ENCODE measurements around the gene CCNL2. TPM values are rescaled to one million over a fixed set of nuclear protein-coding genes. Genes with fewer than 3 reads are reported as not detected.

The CCNL2 gene
- total and polyA plus RNA-seq, 2 of the 13 experiments (the other 11 are each of a cell fraction or from before 2014, with no cell fraction given), result 105 to 340 TPM

DNA sequence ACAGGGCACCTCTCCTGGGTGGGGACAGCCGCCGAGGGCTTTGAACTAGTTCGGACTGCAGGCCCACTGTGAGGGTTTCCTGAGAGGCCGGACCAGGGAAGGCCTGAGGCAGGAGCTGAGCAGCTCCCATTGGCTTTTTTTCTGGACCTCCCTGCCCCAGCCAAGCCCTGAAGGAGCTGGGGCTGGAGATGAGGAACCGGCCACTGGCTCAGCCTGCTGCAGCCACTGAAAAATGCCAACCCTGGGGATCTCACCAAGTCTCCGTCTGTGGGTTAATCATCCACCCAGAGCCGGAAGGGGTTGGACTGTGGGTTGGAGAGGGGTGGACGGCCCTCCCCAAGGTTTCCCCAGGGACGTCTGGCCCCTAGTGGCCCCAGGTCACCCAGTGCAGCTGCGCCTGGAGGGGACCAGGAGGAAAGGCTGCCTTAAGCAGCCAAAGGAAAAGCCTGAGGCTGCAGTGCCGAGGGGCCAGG, 38.8 kb upstream of the CCNL2 start (continued):
- TF ChIP-seq, protein P1, sequence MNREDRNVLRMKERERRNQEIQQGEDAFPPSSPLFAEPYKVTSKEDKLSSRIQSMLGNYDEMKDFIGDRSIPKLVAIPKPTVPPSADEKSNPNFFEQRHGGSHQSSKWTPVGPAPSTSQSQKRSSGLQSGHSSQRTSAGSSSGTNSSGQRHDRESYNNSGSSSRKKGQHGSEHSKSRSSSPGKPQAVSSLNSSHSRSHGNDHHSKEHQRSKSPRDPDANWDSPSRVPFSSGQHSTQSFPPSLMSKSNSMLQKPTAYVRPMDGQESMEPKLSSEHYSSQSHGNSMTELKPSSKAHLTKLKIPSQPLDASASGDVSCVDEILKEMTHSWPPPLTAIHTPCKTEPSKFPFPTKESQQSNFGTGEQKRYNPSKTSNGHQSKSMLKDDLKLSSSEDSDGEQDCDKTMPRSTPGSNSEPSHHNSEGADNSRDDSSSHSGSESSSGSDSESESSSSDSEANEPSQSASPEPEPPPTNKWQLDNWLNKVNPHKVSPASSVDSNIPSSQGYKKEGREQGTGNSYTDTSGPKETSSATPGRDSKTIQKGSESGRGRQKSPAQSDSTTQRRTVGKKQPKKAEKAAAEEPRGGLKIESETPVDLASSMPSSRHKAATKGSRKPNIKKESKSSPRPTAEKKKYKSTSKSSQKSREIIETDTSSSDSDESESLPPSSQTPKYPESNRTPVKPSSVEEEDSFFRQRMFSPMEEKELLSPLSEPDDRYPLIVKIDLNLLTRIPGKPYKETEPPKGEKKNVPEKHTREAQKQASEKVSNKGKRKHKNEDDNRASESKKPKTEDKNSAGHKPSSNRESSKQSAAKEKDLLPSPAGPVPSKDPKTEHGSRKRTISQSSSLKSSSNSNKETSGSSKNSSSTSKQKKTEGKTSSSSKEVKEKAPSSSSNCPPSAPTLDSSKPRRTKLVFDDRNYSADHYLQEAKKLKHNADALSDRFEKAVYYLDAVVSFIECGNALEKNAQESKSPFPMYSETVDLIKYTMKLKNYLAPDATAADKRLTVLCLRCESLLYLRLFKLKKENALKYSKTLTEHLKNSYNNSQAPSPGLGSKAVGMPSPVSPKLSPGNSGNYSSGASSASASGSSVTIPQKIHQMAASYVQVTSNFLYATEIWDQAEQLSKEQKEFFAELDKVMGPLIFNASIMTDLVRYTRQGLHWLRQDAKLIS (CRISPR knock-in tag; IDR thresholded peaks at IDR 0.05), result no peak
- TF ChIP-seq ZC3H13 (CRISPR knock-in tag; IDR thresholded peaks at IDR 0.05) (no peak), ZNF263 (CRISPR knock-in tag; IDR thresholded peaks at IDR 0.05) (no peak), ZNF883 (CRISPR knock-in tag; IDR thresholded peaks at IDR 0.05; ENCODE audit: not compliant biosample characterization) (peak; percentile 10), TRIM24 (CRISPR knock-in tag; IDR thresholded peaks at IDR 0.05) (no peak), RFX5 (IDR thresholded peaks at IDR 0.05; ENCODE audit: low read depth, low read length) (no peak), ZNF777 (CRISPR knock-in tag; IDR thresholded peaks at IDR 0.05) (no peak), ETV5 (CRISPR knock-in tag; IDR thresholded peaks at IDR 0.05; ENCODE audit: borderline replicate concordance) (peak; percentile 85), KLF9 (CRISPR knock-in tag; IDR thresholded peaks at IDR 0.05; ENCODE audit: low read depth) (no peak), DPF2 (CRISPR knock-in tag; IDR thresholded peaks at IDR 0.05; ENCODE audit: borderline replicate concordance, low read depth) (no peak), ZBTB38 (CRISPR knock-in tag; IDR thresholded peaks at IDR 0.05) (no peak), ZNF329 (CRISPR knock-in tag; IDR thresholded peaks at IDR 0.05; ENCODE audit: low read depth) (no peak), KDM5A (IDR thresholded peaks at IDR 0.05; ENCODE audit: borderline replicate concordance, low read length) (no peak), ERF (CRISPR knock-in tag; IDR thresholded peaks at IDR 0.05) (0 out of 2 replicates have a peak, but pooled peaks have one; percentile 50), ZFP41 (CRISPR knock-in tag; IDR thresholded peaks at IDR 0.05; ENCODE audit: borderline replicate concordance) (no peak), TEAD3 (CRISPR knock-in tag; optimal IDR thresholded peaks at IDR 0.05; ENCODE audit: borderline replicate concordance) (no peak), ZNF773 (CRISPR knock-in tag; IDR thresholded peaks at IDR 0.05; ENCODE audit: borderline replicate concordance) (no peak), DR1 (CRISPR knock-in tag; IDR thresholded peaks at IDR 0.05) (peak; percentile 62), ZNF564 (CRISPR knock-in tag; IDR thresholded peaks at IDR 0.05) (no peak), HNRNPL (IDR thresholded peaks at IDR 0.05; ENCODE audit: low read depth, low read length) (peak; percentile 83), KLF6 (CRISPR knock-in tag; IDR thresholded peaks at IDR 0.05) (0 out of 2 replicates have a peak, but pooled peaks have one; percentile 28), MIXL1 (CRISPR knock-in tag; IDR thresholded peaks at IDR 0.05) (peak; percentile 65; the same call in 1 of the 2 replicates), ZNF337 (CRISPR knock-in tag; IDR thresholded peaks at IDR 0.05; ENCODE audit: borderline replicate concordance, low read depth) (no peak), RARG (CRISPR knock-in tag; IDR thresholded peaks at IDR 0.05; ENCODE audit: low read depth) (no peak), TOPORS (CRISPR knock-in tag; IDR thresholded peaks at IDR 0.05) (no peak), ZNF251 (CRISPR knock-in tag; IDR thresholded peaks at IDR 0.05) (no peak)
- TF ChIP-seq, protein P2, sequence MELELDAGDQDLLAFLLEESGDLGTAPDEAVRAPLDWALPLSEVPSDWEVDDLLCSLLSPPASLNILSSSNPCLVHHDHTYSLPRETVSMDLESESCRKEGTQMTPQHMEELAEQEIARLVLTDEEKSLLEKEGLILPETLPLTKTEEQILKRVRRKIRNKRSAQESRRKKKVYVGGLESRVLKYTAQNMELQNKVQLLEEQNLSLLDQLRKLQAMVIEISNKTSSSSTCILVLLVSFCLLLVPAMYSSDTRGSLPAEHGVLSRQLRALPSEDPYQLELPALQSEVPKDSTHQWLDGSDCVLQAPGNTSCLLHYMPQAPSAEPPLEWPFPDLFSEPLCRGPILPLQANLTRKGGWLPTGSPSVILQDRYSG (CRISPR knock-in tag; IDR thresholded peaks at IDR 0.05), result no peak
- TF ChIP-seq, protein P3, sequence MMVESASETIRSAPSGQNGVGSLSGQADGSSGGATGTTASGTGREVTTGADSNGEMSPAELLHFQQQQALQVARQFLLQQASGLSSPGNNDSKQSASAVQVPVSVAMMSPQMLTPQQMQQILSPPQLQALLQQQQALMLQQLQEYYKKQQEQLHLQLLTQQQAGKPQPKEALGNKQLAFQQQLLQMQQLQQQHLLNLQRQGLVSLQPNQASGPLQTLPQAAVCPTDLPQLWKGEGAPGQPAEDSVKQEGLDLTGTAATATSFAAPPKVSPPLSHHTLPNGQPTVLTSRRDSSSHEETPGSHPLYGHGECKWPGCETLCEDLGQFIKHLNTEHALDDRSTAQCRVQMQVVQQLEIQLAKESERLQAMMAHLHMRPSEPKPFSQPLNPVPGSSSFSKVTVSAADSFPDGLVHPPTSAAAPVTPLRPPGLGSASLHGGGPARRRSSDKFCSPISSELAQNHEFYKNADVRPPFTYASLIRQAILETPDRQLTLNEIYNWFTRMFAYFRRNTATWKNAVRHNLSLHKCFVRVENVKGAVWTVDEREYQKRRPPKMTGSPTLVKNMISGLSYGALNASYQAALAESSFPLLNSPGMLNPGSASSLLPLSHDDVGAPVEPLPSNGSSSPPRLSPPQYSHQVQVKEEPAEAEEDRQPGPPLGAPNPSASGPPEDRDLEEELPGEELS (CRISPR knock-in tag; IDR thresholded peaks at IDR 0.05), result no peak
